Fibroblast of lung (primary cell): ENCODE measurements around the gene TRIM24. TPM values are rescaled to one million over a fixed set of nuclear protein-coding genes. Genes with fewer than 3 reads are reported as not detected.

ENCODE experiments used
- DNase-seq, 2 donors: peaks; one replicate each; pipeline versions ENCODE4 v3.0.0 to v3.0.0-alpha.2; 2010; ENCODE audit warnings: low read depth in 2 of 2
- H2AFZ ChIP-seq: 2 replicates; pipeline ENCODE4 v1.5.1; 2012; ENCODE audit warnings: low read length, control low read depth, inconsistent platforms
- H3K27ac ChIP-seq: 2 replicates; pipeline ENCODE4 v1.5.1; 2011; ENCODE audit warnings: low read length, control low read depth; ENCODE audit not compliant: insufficient read depth
- H3K27me3 ChIP-seq: 2 replicates; pipeline ENCODE4 v1.5.1; 2011; ENCODE audit warnings: mild to moderate bottlenecking, low read length; ENCODE audit not compliant: control insufficient read depth, insufficient read depth
- H3K36me3 ChIP-seq: 2 replicates; pipeline ENCODE4 v1.5.1; 2011; ENCODE audit warnings: low read length; ENCODE audit not compliant: control insufficient read depth, insufficient read depth
- H3K4me1 ChIP-seq: 2 replicates; pipeline ENCODE4 v1.5.1; 2011; ENCODE audit warnings: low read length; ENCODE audit not compliant: control insufficient read depth, insufficient read depth; ENCODE audit errors: extremely low read depth
- H3K4me2 ChIP-seq: 2 replicates; pipeline ENCODE4 v1.5.1; 2011; ENCODE audit warnings: low read length, control low read depth; ENCODE audit not compliant: insufficient read depth; ENCODE audit errors: extremely low read depth
- H3K4me3 ChIP-seq, 4 experiments: fragments of 200-600 bp in 1 of 4; sonication (generic) in 1 of 4; replicated peaks in 1 of 4; 2 replicates each; pipeline ENCODE4 v1.5.1; 2011 to 2016; ENCODE audit warnings: low read length in 4 of 4, low read depth in 3 of 4, mild to moderate bottlenecking in 3 of 4, control low read depth in 2 of 4, inconsistent platforms in 1 of 4, mixed read lengths in 1 of 4; ENCODE audit not compliant: insufficient read depth in 1 of 4; ENCODE audit errors: control extremely low read depth in 1 of 4
- H3K79me2 ChIP-seq: 2 replicates; pipeline ENCODE4 v1.5.1; 2012; ENCODE audit warnings: mild to moderate bottlenecking, low read length, inconsistent platforms; ENCODE audit not compliant: control insufficient read depth, insufficient read depth
- H3K9ac ChIP-seq: 2 replicates; pipeline ENCODE4 v1.5.1; 2011; ENCODE audit warnings: mild to moderate bottlenecking, low read length, control low read depth; ENCODE audit not compliant: insufficient read depth
- H3K9me3 ChIP-seq: 2 replicates; pipeline ENCODE4 v1.5.1; 2012; ENCODE audit warnings: low read depth, low read length; ENCODE audit not compliant: control insufficient read depth, insufficient read depth
- H4K20me1 ChIP-seq: 2 replicates; pipeline ENCODE4 v1.5.1; 2011; ENCODE audit warnings: low read length; ENCODE audit not compliant: control insufficient read depth, insufficient read depth; ENCODE audit errors: extremely low read depth
- CTCF ChIP-seq, 2 donors: IDR thresholded peaks in 1 of 2; conservative IDR thresholded peaks in 1 of 2; 1 replicate in 1 of 2; 2 replicates in 1 of 2; pipeline ENCODE4 v1.5.1; 2011 to 2012; ENCODE audit warnings: low read length in 2 of 2, control low read depth in 1 of 2, inconsistent platforms in 1 of 2, low read depth in 1 of 2, mild to moderate bottlenecking in 1 of 2
- EZH2 ChIP-seq: IDR thresholded peaks from 2 replicates; pipeline ENCODE4 v1.5.1; 2012; ENCODE audit warnings: low read length, control low read depth, mild to moderate bottlenecking; ENCODE audit errors: missing control alignments
- polyA plus RNA-seq, 2 donors: library from polyadenylated mRNA; depleted of rRNA in 1 of 2; stranded (reverse) in 1 of 2; unstranded in 1 of 2; fragments of >200 nt; gene quantifications; 2 replicates each; pipeline ENCODE4 v1.2.1, GENCODE V29; 2011 to 2012; ENCODE audit warnings: missing spikeins in 1 of 2
- total RNA-seq: library from RNA; depleted of rRNA; stranded (reverse); fragments of >200 nt; gene quantifications from 2 replicates; pipeline ENCODE4 v1.2.1, GENCODE V29; 2014

Gene TRIM24
- total and polyA plus RNA-seq, 2 donors (not counting 1 experiment from before 2014, with no cell fraction given), result 5.9 to 7.9 TPM

- Histone ChIP-seq H3K9ac (no peak overlapping the region), H3K4me3 (no peak overlapping the region), H3K9me3 (no peaks in the 10 kb centered on the region), H3K4me2 (no peak overlapping the region), H3K4me1 (no peaks in the 10 kb centered on the region), H3K36me3 (no peaks in the 10 kb centered on the region), H3K27me3 (no peaks in the 10 kb centered on the region), H3K79me2 (no peaks in the 10 kb centered on the region), H2AFZ (no peak overlapping the region), H3K27ac (no peak overlapping the region), H4K20me1 (no peaks in the 10 kb centered on the region)
- peak in 1 of 2 donors; percentile 10 for DNase-seq
- TF ChIP-seq EZH2 (no peak), CTCF (conservative IDR thresholded peaks at IDR 0.05 in 1 of 2, IDR thresholded peaks at IDR 0.05 in 1 of 2; ENCODE audit: low read depth in 1 of 2, low read length in 2 of 2) (no peak)
Measured at GRCh38 chr7:138584696-138585095, 124.6 kb downstream of the TRIM24 start.

- H3K36me3 ChIP-seq, result no peaks in the 10 kb centered on the region
- no peaks in the 10 kb centered on the region for H3K4me1 ChIP-seq
- no peaks in the 10 kb centered on the region for H3K27me3 ChIP-seq
- H3K4me2 ChIP-seq, result no peak overlapping the region
- no peaks in the 10 kb centered on the region for H3K9me3 ChIP-seq
- no peaks in the 10 kb centered on the region for H4K20me1 ChIP-seq
- H3K27ac ChIP-seq, result no peak overlapping the region
- no peak overlapping the region for H3K9ac ChIP-seq
- H3K79me2 ChIP-seq, result no peaks in the 10 kb centered on the region
- H2AFZ ChIP-seq, result no peak overlapping the region
- H3K4me3 ChIP-seq, result no peak overlapping the region
- no peak for TF ChIP-seq EZH2
- no peak for DNase-seq
Measured at GRCh38 chr7:138585283-138585993, 125.4 kb downstream of the TRIM24 start.

GRCh38 chr7:138587485-138587884, 127.4 kb downstream of the TRIM24 start:
- Histone ChIP-seq H4K20me1 (no peaks in the 10 kb centered on the region), H3K79me2 (no peaks in the 10 kb centered on the region), H3K36me3 (no peaks in the 10 kb centered on the region), H3K27ac (no peak overlapping the region), H2AFZ (no peak overlapping the region), H3K9me3 (no peaks in the 10 kb centered on the region), H3K4me2 (no peak overlapping the region), H3K4me1 (no peaks in the 10 kb centered on the region), H3K4me3 (no peak overlapping the region), H3K27me3 (no peaks in the 10 kb centered on the region), H3K9ac (no peak overlapping the region)
- no peak for DNase-seq
- no peak for TF ChIP-seq CTCF (conservative IDR thresholded peaks at IDR 0.05 in 1 of 2, IDR thresholded peaks at IDR 0.05 in 1 of 2; ENCODE audit: low read depth in 1 of 2, low read length in 2 of 2)
- no peak for TF ChIP-seq EZH2
